Measurements from ENCODE around the gene CCDC142.

Gene CCDC142

GRCh38 chr2:74498500-74499266 is 15.9 kb upstream of the CCDC142 start:
- no peak for TF ChIP-seq FOXP2 (optimal IDR thresholded peaks at IDR 0.05; ENCODE audit: borderline replicate concordance, extremely low read depth, extremely low read length, insufficient read depth)

GRCh38 chr2:74497777-74498499 is 15.1 kb upstream of the CCDC142 start:
- TF ChIP-seq POLR2AphosphoS5 (IDR thresholded peaks at IDR 0.05; ENCODE audit: low read depth, low read length) (no peak), TAF1 (IDR thresholded peaks at IDR 0.05; ENCODE audit: borderline replicate concordance, insufficient read depth, low read length) (no peak), SIN3A (IDR thresholded peaks at IDR 0.05; ENCODE audit: borderline replicate concordance, insufficient read depth, low read length) (no peak), FOXP2 (optimal IDR thresholded peaks at IDR 0.05; ENCODE audit: borderline replicate concordance, extremely low read depth, extremely low read length, insufficient read depth) (no peak), REST (IDR thresholded peaks at IDR 0.05; ENCODE audit: insufficient read depth in 1 of 2, low read depth in 2 of 2, low read length in 2 of 2) (no peak)

- no peak for TF ChIP-seq POLR2AphosphoS5 (IDR thresholded peaks at IDR 0.05; ENCODE audit: low read depth, low read length)
- TF ChIP-seq SIN3A (IDR thresholded peaks at IDR 0.05; ENCODE audit: borderline replicate concordance, insufficient read depth, low read length): no peak
- no peak for TF ChIP-seq FOXP2 (optimal IDR thresholded peaks at IDR 0.05; ENCODE audit: borderline replicate concordance, extremely low read depth, extremely low read length, insufficient read depth)
- TF ChIP-seq REST (IDR thresholded peaks at IDR 0.05; ENCODE audit: insufficient read depth in 1 of 2, low read depth in 2 of 2, low read length in 2 of 2): no peak
Measured at GRCh38 chr2:74496997-74497776, 14.4 kb upstream of the CCDC142 start.

DNA sequence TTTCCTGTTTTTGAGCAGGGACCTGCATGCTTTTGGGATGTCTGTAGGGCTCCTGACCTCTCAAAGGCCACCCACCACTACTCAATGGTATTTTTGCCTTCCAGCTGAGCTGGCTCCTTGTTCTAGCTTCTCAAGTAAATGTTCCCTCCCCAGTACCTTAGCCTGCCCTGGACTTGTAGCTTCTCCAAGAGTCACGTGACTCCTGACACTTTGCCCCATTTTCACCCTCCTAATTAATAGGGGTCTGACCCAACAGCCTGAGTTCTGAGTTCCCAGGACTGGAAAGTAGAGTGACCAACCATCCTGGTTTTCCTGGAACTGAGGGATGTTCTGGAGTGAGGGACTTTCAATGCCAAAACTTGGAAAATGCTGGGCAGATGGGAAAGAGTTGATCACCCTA is 12.6 kb upstream of the CCDC142 start:
- TF ChIP-seq FOXP2 (optimal IDR thresholded peaks at IDR 0.05; ENCODE audit: borderline replicate concordance, extremely low read depth, extremely low read length, insufficient read depth) (no peak), TAF1 (IDR thresholded peaks at IDR 0.05; ENCODE audit: borderline replicate concordance, insufficient read depth, low read length) (no peak), REST (IDR thresholded peaks at IDR 0.05; ENCODE audit: insufficient read depth in 1 of 2, low read depth in 2 of 2, low read length in 2 of 2) (no peak), SIN3A (IDR thresholded peaks at IDR 0.05; ENCODE audit: borderline replicate concordance, insufficient read depth, low read length) (no peak), POLR2AphosphoS5 (IDR thresholded peaks at IDR 0.05; ENCODE audit: low read depth, low read length) (no peak)

DNA sequence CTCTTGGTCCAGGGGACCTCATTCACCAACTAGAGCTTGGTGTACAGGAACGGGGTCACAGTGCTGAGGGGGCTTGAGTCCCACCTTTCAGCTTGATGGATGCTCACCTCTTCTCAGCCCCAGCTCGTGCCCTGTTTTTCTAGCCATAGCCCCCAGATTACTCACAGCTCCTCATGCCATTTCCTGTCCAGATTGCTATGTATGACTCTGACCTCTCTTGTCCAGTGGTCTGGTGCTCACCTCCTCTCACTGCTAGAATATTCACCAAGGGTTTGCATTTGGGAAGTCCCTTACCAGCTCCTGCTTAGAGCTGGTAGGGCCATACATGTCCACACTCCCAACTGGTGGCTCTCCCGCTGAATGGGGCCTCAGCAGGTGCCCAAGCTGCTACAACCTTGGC is 10.7 kb upstream of the CCDC142 start:
- TF ChIP-seq POLR2AphosphoS5 (IDR thresholded peaks at IDR 0.05; ENCODE audit: low read depth, low read length): no peak
- TF ChIP-seq TAF1 (IDR thresholded peaks at IDR 0.05; ENCODE audit: borderline replicate concordance, insufficient read depth, low read length): no peak
- no peak for TF ChIP-seq REST (IDR thresholded peaks at IDR 0.05; ENCODE audit: insufficient read depth in 1 of 2, low read depth in 2 of 2, low read length in 2 of 2)
- no peak for TF ChIP-seq FOXP2 (optimal IDR thresholded peaks at IDR 0.05; ENCODE audit: borderline replicate concordance, extremely low read depth, extremely low read length, insufficient read depth)
- TF ChIP-seq SIN3A (IDR thresholded peaks at IDR 0.05; ENCODE audit: borderline replicate concordance, insufficient read depth, low read length): no peak

Data from PFSK-1 (cell line).